Stimulated activated CD8-positive, alpha-beta memory T cell treated with anti-CD3 and anti-CD28 coated beads, Interleukin-15, amount 100 ng/mL, for 4 hours (primary cell): ENCODE measurements around the gene LENEP.

Source experiments
- DNase-seq, 2 donors: peaks; one replicate each; pipeline ENCODE4 v3.0.0-alpha.2; 2020; ENCODE audit warnings: low read depth in 2 of 2

LENEP gene, protein sequence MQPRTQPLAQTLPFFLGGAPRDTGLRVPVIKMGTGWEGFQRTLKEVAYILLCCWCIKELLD

DNA sequence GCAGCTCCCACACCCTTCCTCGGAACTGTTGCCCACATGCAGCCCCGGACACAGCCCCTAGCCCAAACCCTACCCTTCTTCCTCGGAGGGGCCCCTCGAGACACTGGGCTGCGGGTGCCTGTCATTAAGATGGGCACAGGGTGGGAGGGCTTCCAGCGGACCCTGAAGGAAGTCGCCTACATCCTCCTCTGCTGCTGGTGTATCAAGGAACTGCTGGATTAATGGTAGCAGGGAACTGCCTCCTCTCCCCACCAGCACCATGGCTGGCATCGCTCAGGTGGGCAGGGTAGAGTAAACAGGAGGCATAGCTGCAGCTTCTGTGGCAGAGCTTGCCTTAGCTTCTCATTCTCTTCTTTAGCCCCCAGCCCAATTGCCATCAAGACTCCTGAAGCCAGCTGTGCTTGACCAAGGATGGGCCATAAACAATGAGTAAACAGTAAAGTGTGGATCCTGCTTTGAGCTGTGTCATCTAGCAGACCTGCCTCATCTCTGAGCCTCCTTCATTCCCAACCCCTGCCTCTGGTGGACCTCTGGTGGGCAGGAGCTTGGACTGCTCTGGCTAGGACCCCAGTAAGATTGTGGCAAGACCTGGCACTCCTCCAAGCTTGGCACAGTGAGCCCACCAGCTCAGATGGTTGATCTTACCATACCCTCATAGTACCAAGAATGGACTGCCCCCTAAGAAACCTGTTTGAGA lies at the start of gene LENEP:
TSS of gene LENEP (plus strand) at position 15 of the 697 bp plus-strand sequence. CDS start at position 37, 22 bp downstream.
- no peak for DNase-seq

DNA sequence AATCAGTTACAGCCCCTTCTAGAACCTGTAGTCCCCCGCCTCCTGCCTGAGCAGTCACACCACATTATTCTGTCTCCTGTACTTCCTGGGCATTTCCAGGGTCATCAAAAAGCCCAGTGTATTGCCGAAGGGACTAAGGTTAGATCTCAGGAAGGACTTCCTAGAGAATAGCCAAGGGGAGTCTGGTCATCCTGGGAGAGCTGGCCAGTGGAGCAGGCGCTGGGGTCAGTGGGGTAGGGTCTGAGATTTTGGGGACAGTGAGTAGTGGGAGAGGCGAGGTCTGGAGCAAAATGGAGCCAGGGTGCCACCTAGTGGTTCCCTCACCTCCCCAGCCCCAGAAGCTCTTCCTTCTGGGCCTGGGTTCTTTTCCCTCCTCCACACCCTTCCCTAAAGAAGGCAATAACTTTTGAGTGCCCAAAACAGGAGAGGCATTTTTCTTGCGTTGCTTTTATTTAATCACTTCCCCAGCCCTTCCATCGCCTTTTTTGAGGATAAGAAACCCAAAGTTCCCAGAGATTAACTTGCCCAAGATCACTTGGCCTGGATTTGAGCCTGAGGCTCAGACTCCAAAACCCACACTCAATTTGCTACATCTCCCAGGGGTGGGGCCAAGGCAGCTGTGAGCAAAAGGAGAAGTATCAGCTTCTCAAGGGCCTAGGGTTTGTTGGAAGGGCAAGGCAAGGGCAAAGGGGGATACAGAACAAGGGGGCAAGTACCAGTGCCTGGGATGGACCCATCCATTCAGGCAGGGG lies 49.6 kb upstream of the LENEP start:
- DNase-seq: no peak

DNA sequence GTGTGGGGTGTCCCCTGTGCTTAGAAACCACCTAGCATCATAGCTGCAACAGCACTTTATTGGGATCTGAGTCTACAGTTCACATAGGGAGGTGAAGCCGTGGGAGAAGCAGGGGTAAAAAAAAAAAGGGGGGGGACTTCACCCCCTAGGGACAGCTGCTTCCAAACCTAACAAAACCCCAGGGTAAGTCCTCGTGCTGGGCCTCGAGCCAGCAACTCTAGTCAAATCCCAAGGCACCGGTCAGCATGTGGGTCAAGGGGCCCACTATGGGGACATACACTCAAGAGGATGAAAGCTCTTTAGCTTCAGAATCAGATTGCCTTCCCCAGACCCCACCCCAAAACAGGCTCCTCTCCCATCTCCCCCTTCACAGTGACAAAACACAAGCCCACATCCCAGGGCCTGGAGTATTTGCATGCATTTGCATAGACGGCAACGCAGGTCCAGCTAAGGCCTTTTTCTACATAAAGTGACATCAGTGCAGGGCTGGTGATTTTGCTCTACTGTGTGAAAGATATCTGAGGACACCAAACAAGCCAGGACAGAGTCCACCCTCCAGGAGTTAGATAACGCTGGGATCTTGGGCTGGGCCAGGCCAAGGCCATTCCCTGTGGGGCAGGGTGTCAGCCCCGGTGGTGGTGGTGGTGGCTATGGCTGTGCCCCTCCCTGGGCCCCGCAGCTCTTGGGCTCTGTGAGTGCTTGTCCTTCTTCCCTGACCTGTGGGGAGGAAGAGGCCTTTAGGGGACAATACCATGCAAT lies 48.8 kb upstream of the LENEP start:
- DNase-seq: no peak

DNA sequence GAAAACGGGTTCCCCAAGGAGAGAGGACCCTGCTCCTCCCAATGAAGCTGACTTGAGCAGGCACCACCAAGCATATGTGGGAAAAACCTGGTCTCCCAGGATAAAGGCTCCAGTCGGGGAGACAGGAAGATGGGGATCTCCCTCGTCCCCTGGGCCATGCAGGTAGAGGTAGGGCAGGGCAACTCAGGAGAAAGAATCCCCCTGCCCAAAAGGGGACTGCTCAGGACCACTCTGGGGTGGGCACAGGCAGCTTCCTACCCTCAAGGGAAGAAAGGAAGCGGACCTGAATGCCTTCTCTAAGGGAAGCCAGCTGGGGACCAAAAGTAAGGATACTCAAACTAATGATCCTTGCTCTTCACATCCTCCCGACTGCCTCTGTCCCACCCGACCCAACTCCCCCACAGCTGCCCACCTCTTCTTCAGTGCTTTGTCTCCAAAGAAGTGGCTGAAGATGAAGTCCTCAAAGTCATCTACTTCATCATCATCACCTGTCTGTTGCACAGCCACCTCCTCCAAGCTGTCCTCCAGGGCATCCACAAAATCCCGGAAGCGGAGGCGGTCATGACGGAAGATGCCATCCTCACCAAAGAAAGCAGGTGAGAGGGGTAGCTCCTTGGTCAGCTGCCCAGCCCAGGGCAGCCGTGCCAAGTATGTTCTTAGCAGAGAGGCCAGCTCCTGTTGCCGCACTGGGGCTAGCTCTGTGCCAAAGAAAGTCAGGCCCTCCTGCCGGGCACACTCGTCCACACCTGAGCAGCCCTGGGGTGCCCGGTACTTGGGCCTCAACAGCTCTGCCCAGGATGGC lies 48.0 kb upstream of the LENEP start:
- no peak for DNase-seq

DNA sequence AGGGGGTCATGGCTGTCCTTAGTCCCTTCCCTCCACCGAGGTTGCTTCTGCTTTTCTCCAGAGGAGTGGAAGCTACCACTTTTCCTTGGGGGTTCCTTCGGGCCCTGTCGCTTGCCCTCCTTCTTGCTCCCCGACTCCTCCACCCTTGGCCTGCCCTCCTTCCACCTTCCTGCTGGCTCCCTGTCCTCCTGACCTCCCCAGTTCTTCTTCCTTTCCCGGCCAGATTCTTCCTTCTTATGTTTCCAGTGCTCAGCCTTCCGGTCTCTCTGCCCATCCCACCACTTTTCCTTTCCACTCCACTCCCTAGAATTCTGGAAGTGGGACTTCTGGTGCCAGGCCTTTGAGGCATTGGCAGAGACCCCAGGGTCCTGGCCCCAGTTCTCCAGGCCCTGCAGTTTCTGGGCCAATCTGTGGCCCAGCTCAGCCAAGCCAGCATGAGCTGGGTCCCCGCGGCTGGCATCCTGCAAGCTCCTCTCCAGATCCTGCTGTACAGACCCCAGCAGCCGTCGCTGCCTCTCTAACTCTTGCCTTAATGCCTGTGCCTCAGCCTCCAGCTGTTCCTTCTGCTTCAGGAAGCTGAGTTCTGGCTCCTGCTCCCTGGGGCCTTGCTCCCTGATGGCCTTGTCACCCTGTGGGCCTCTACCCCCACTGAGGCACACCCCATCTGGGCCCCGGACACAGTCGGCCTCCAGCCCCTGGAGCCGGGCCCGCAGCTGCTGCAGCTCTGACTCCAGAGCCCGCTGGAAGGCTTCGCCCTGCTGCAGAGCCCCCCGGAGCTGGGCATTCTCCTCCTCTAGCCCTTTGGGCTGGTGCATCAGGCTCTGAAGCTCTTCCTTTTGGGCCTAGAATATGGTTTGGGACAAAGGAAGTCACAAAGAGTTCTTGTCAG lies 47.2 kb upstream of the LENEP start:
- DNase-seq: no peak

DNA sequence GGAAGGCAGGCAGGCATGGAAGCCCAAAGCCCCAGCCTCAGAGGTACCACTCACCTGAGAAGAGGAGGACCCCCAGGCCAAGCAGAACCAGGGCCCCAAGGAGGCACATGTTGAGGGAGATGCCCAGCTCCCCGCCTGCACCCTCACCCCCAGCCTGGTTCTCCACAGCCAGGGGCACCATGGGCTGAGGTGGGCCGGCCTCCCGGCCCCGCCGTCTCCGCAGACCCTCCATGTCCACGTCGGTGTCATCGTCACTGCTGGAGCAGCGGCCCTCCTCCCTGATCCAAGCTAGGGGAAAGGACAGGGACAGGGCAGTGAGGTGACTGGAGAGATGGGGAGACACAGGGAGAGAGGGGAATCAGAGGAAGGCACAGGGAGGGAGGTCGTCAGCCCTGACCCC lies 45.3 kb upstream of the LENEP start:
- no peak for DNase-seq

DNA sequence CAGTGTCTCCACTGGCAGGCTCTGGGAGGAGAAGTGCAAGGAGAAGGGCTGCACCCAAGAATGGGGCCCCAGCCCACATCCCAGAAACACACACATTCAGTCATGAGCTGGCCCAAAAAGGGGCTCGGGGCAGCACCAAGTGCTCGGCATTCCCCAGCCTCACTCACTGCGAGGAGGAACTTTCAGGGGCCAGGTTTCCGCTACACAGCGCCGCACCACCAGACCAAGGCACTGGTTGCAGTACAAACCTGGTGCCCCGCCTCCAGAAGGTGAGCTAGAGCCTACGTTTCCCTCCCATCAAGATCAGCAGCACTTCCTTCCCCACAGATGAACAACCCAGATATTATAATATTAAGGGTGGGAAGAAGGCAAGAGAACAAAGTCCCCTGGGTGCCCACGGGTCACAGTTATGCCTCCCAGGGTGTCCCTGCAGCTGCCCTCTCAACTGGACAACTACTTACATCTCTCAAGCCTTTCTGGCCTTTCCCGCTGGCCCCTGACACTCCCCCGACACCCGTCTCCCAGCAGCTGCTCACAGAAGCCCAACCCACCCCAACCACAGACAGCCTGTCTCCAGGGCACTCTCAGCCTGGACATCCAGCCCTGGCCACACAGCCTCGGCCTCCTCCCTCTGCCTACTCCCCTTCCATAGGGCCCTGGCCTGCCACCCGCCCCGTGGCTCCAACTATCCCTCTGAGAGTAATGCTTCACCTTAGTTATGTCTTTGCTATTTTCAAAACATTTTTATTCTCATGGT lies 41.3 kb upstream of the LENEP start:
- peak in 1 of 2 donors; percentile 34 for DNase-seq

DNA sequence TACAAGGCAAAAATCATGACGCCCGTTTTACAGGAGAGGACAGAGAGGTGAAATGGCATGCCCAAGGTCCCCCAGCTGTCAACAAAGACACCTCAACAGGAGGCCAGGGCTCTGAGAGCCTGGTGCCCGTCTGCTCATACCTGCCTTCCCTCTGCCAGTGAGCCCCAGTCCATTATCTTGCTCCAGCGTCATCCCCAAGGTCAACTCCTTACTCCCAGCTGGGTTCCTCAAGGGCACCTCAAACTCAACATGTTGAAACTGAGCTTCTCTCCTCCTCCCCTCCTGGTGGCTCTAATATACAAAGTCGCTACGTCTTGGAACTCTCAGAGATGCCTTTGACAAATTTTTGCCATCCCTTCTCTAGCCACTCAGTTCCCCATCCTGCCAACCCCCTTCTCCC lies 40.7 kb upstream of the LENEP start:
- no peak for DNase-seq

DNA sequence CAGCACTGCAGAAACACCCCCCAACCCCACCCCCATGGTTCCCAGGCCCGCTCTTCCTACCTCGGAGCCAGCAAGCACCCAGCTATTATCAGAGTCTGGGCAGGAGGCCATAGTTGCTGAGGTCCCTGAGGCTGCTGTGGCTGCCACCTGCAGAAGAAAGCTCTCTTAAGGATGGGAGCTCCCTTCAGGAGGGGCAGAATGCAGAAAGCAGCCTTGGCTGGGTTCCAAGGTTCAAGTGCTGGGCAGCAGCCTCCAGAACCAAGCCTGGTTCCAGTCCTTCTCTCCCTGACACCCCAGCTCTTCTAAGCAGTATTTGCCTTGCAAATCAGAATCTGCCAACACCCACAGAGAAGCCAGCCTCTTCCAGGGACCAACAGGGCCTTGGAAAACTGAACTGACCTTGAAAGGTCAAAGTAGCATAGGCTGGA lies 39.8 kb upstream of the LENEP start:
- DNase-seq: no peak

DNA sequence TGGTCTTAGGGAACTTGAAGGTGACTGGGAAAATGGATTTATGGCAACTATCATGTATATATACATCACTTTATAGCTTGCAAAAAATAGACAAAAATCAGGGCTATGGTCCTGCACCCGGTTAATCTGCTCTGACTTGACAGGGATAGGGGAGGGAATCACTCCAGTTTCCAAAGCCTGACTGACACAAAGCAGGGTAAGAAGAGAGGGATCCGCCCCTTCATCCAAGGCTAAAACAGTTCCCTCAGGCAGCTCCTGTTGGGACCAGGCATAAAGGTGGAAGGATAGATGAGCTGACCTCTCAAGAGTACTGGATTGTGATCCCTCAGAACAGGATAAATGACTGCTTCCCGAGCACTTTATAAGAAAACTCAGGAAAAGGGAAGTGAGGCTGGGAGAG lies 38.8 kb upstream of the LENEP start:
- no peak for DNase-seq

DNA sequence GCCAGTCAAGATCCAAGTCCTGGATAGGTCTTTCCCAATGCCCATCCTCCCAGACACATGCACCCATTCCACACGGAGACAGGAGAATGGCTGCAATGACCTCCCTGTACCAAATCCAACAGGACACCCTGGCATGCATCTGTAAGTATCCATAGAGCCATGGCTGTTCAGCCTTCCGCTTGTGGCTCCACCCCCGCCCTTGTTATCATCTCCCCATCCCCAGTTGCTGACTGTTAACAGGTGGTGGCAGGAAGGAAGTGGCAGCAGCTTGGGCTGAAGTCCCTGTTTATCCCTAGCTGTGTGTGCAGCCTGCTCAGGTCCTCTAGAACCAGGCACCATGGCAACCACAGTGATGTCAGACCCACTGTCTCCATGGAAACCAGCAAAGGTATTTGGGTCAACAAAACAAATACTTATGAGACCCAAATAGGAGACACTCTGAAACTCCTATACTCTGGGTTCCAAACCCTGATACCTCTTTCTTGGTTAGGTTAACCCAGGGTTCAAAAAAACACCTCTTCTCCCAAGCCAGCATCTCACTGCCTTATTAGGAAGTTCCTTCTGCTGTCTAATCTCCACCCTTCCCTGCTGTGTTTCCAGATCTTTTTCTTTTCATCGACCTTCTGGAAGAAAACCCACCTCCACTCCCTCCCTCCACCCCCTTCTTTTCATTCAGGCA lies 38.2 kb upstream of the LENEP start:
- DNase-seq: peak; percentile 34 to 69

DNA sequence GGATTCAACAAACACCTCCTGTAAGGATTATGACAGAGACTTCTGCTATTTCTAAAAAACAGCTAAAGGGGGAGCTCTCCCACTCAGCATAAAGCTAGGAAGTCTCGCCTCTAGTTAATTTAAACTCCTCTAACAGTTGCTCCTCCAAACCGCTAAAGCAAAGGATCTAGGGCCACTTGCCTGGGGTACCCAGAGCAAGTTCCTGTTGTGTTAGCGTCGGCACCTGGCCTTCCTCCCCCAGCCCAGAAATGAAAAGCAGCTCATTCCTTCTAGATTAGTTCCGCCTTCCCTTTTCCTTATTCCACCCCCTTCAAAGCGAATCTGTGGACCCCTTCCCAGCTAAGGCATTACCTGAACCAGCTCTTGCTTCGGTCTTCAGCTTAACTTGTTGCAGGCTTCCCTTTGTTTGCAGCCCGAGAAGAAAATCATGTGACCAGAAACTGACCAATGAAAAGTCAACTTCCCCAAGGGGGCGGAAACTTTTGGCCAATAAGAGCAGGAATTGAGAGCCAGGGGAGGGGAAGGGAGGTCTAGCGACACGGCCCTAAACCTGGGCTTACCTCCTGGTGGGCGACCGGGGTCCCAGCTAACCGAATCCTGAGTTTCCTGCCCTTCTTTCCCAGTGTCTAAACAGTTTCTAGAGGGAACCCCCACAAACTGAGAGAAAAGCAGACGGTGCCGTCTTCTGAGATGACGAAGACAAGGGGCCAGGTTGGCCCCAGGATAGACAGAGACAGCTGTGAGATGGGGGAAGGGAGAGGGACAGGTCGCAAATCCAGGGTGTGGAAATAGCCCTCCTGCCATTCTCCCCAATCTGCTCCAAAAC lies 37.5 kb upstream of the LENEP start, which contains the start of gene PBXIP1:
TSS of gene PBXIP1 (minus strand) at position 382 of the 826 bp plus-strand sequence. CDS start 2,378 bp downstream, outside the sequence.
- DNase-seq: peak; percentile 35 to 70

DNA sequence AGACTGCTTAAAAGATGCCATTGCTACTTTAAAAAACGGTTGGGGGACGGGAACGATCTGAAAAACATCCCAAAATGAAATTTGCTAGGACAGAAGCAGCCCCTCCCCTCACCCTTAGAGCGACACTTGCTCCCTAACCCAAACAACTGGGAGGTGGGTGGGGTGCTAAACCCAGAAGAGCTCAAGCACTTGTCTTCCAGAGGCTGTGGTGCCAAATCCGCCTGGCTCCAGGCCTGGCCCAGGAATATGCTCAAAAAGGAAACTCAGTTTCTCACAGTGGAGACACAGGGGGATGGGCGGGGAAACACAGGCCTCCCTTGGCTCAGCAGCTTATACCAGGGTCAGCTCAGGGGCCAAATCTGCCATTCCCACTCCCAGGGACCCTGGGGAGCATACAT lies 36.8 kb upstream of the LENEP start:
- DNase-seq: no peak

DNA sequence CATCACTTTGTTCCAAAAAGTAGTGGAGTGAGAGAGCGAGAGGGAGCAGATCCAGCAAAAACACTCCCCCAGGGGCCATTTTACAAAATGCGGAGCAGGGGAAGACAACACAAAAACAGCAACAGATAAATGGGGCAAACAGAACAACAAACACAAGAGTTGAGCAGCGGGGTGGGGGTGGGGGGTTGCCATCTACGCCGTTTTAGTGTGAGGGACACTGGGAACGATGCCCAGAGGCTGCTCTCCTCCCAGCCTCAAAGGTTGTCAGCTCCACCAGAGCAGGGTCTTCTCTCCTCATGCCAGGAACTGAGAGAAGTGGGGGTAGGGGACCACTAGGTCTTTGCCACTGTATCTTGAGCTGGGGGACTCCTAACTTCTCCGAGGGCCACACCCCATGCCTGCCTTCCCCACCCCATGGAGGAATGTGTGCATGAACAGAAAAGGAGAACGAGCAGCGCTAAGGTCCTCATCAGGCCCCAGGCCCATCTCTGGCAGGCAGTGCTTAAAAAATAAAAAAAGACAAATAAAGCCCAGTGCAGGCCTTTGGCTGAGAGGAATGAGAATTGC lies 36.2 kb upstream of the LENEP start:
- DNase-seq: no peak

DNA sequence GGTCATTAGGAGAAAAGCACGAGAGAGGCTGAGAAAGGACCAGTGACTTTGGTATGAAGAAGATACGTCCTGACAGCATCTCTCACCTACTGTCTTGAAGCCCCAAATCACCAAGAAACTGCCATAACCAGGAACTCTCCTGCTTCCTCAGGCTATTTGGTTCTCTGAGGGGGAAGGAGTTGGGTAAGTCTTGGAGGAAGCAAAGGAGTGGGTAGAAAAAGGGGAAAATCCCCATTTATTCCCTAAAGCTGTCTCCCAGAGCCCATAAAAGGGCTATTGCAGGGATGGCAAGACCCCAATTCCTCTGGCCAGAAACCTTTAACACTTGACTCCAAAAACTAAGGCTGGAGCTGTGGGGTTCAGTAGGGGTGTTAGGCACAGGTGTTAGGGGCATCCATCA lies 35.4 kb upstream of the LENEP start:
- DNase-seq: no peak

DNA sequence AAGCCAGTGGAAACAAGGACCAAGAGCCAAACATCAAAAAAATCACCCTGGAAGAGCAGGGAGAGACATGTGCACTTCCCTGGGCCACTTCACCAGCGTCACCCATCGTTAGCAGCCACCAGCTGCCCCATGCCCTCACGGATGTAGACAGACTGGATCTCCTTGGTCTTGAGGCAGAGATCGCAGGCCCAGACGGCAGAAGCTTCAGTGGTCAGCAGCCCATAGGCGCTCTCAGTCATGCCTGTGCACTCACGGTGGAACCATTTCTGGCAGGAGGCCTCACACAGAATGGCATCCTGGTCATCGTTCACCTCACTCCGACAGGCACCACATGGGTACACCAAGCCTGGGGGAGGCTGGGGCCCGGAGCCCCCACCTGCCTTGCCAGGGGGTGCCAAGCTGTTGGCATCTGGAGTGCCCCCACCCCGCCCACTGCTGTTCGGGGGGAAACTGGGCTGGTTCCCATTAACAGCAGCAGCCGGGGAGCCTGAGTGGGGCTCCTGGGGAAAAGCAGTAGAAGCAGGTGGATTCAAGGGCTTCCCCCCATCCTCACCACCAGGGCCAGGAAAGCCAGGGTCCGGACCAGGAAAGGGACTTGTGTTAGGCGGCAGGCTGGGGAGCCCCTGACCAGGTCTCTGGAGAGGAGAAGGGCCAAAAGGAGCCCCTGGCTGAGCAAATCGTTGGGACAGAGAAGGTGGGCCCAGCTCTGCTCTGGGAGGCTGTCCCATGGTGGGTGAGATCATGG lies 34.5 kb upstream of the LENEP start:
- DNase-seq: no peak

DNA sequence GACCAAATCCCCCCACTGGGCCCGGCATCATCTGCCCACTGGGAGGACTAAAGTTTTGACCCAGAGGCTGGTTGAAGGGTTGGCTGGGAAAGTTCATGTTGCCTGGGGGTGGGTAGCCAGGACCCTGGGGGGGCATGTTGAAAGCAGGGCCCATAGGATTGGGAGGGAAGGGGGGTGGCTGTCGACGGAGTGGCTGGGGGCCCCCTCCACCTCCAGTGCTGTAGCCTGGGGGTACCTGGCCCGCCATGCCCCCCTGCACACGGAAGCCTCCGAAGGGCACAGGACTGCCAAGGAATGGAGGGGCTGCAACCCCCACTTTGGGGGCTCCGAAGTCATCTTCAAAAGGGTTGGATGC lies 34.0 kb upstream of the LENEP start:
- no peak for DNase-seq
